ENCODE data around the gene RNF151. TPM values are rescaled to one million over a fixed set of nuclear protein-coding genes. Genes with fewer than 3 reads are reported as not detected.

RNF151 gene
- total and polyA plus RNA-seq, 2 of the 13 experiments (the other 11 are each of a cell fraction or from before 2014, with no cell fraction given): not detected

- in situ Hi-C loops (cut with HindIII; ENCODE audit: extremely low pct_ligation_motif_present, low pct_unique_long_range_greater_than_20kb) (no loop called here), intact Hi-C loops (cut with micrococcal nuclease; ENCODE audit: unreplicated experiment) (no loop called here)
- ATAC-seq: no peak
- FAIRE-seq: no peak
- TF ChIP-seq AGO2 (optimal IDR thresholded peaks at IDR 0.05; ENCODE audit: low read depth, low read length) (peak; percentile 31), JDP2 (CRISPR knock-in tag; IDR thresholded peaks at IDR 0.05; ENCODE audit: borderline replicate concordance) (no peak)
- peaks cover 5% of the 10 kb centered on the region; the same call in 1 of the 2 replicates for H4K20me1 ChIP-seq (ENCODE audit: insufficient read depth, low read length)
- H3K4me1 ChIP-seq (ENCODE audit: insufficient read depth, low read length): peaks cover 11% of the 10 kb centered on the region
- WGBS (ENCODE audit: low lambda C conversion rate): 96% methylated on average over 15 of the region's 28 CpGs
- H3K9me3 ChIP-seq (ENCODE audit: low read length): no peaks in the 10 kb centered on the region
- DNase-seq (ENCODE audit: low spot score): no peak
- H3K79me2 ChIP-seq (ENCODE audit: insufficient read depth, low read length): peaks cover 4% of the 10 kb centered on the region
- BruUV-seq (replicated peaks): no TSS peak
- H3K9ac ChIP-seq (ENCODE audit: insufficient read depth, low read depth, low read length): no peak overlapping the region
- peaks cover 29 to 45% of the 10 kb centered on the region in 2 experiments for H3K36me3 ChIP-seq (replicated peaks in 1 of 2; ENCODE audit: control insufficient read depth in 1 of 2, insufficient read depth in 2 of 2, low read length in 2 of 2)
- ChIA-PET CTCF (ENCODE audit: low intra/inter-chr PET ratio, low total read pairs) (no interaction called here), POLR2A (interaction anchor here (1.3 kb wide), 1 partner anchor 9 kb away, joined by 3 read pairs; no protein-coding TSS in a partner anchor)
- H3K4me2 ChIP-seq (ENCODE audit: low read depth, low read length): no peak overlapping the region
- H2AFZ ChIP-seq (ENCODE audit: low read length): no peak overlapping the region
- no peak overlapping the region for H3K27ac ChIP-seq (ENCODE audit: extremely low read length, insufficient read depth, low read length)
- H3K27me3 ChIP-seq (ENCODE audit: control insufficient read depth in 1 of 2, insufficient read depth in 2 of 2, low read length in 2 of 2): no peaks in the 10 kb centered on the region
- no peak overlapping the region for H3K4me3 ChIP-seq (replicated peaks in 1 of 3; ENCODE audit: insufficient read depth in 1 of 3, low read depth in 2 of 3, low read length in 3 of 3)
Observed at GRCh38 chr16:1999866-2000514, 33.3 kb downstream of the RNF151 start.

- FAIRE-seq: no peak
- Histone ChIP-seq H3K27ac (ENCODE audit: extremely low read length, insufficient read depth, low read length) (no peak overlapping the region), H2AFZ (ENCODE audit: low read length) (no peak overlapping the region), H3K4me1 (ENCODE audit: insufficient read depth, low read length) (peaks cover 21% of the 10 kb centered on the region), H3K36me3 (replicated peaks in 1 of 2; ENCODE audit: control insufficient read depth in 1 of 2, insufficient read depth in 2 of 2, low read length in 2 of 2) (peaks cover 29 to 45% of the 10 kb centered on the region in 2 experiments), H3K9me3 (ENCODE audit: low read length) (no peaks in the 10 kb centered on the region), H3K27me3 (ENCODE audit: control insufficient read depth in 1 of 2, insufficient read depth in 2 of 2, low read length in 2 of 2) (no peaks in the 10 kb centered on the region), H4K20me1 (ENCODE audit: insufficient read depth, low read length) (peaks cover 5% of the 10 kb centered on the region; the same call in 1 of the 2 replicates), H3K4me2 (ENCODE audit: low read depth, low read length) (no peak overlapping the region), H3K4me3 (replicated peaks in 1 of 3; ENCODE audit: insufficient read depth in 1 of 3, low read depth in 2 of 3, low read length in 3 of 3) (no peak overlapping the region), H3K9ac (ENCODE audit: insufficient read depth, low read depth, low read length) (no peak overlapping the region), H3K79me2 (ENCODE audit: insufficient read depth, low read length) (peaks cover 12% of the 10 kb centered on the region)
- POLR2A ChIA-PET: no interaction called here
- intact Hi-C loops (cut with micrococcal nuclease; ENCODE audit: unreplicated experiment) (no loop called here), in situ Hi-C loops (cut with HindIII; ENCODE audit: extremely low pct_ligation_motif_present, low pct_unique_long_range_greater_than_20kb) (no loop called here)
- CTCF ChIA-PET (ENCODE audit: low intra/inter-chr PET ratio, low total read pairs): no interaction called here
- 94% methylated on average over 11 of the region's 19 CpGs for WGBS (ENCODE audit: low lambda C conversion rate)
- BruUV-seq (replicated peaks): no TSS peak
- no peak for TF ChIP-seq TFDP2 (CRISPR knock-in tag; IDR thresholded peaks at IDR 0.05)
- no peak for TF ChIP-seq ZFP41 (CRISPR knock-in tag; IDR thresholded peaks at IDR 0.05; ENCODE audit: borderline replicate concordance)
- no peak for TF ChIP-seq ZNF512 (CRISPR knock-in tag; IDR thresholded peaks at IDR 0.05)
- TF ChIP-seq ZNF460 (CRISPR knock-in tag; IDR thresholded peaks at IDR 0.05; ENCODE audit: borderline replicate concordance): no peak
- no peak for TF ChIP-seq ZNF225 (CRISPR knock-in tag; IDR thresholded peaks at IDR 0.05)
- no peak for TF ChIP-seq ZBTB2 (CRISPR knock-in tag; IDR thresholded peaks at IDR 0.05; ENCODE audit: low read depth)
- ATAC-seq: no peak
- no peak for DNase-seq (ENCODE audit: low spot score)
Observed at GRCh38 chr16:2001035-2001434, 34.4 kb downstream of the RNF151 start.

All from HepG2 (cell line).